Caco-2 (cell line): ENCODE data around the gene BRD4. TPM values are rescaled to one million over a fixed set of nuclear protein-coding genes. Genes with fewer than 3 reads are reported as not detected.

Experiments
- BruUV-seq: library from RNA; stranded (reverse); fragments of 400-500 nt; replicated peaks from 2 replicates; lab custom pipeline; 2021; lab: Mats Ljungman, UMichigan
- CTCF ChIA-PET: fragments of 300-600 bp; sonication (Branson Sonifier 250); formaldehyde crosslinking; loops from one replicate; lab custom pipeline; 2022; ENCODE audit warnings: antibody characterized with exemption; lab: Charles Lee
- POLR2A ChIA-PET: fragments of 300-600 bp; sonication (Branson Sonifier 250); formaldehyde crosslinking; loops from one replicate; lab custom pipeline; 2022; ENCODE audit warnings: antibody characterized with exemption; lab: Charles Lee
- DNase-seq, 2 experiments: peaks; one replicate each; pipeline versions ENCODE4 v3.0.0 to v3.0.0-alpha.2; 2020 to 2022
- H3K27me3 ChIP-seq: replicated peaks from 2 replicates; pipeline ENCODE4 v1.6.0; 2011; ENCODE audit warnings: low read length; ENCODE audit not compliant: control insufficient read depth, insufficient read depth
- H3K36me3 ChIP-seq: 2 replicates; pipeline ENCODE4 v1.5.1; 2011; ENCODE audit warnings: low read length; ENCODE audit not compliant: control insufficient read depth, insufficient read depth
- H3K4me1 ChIP-seq: fragments of 250-450 bp; sonication (Bioruptor Pico); 2 replicates; pipeline ENCODE4 v1.5.1; 2020; ENCODE audit warnings: mild to moderate bottlenecking
- H3K4me3 ChIP-seq: 2 replicates; pipeline ENCODE4 v1.5.1; 2011; ENCODE audit warnings: low read depth, mild to moderate bottlenecking, control low read depth, low read length
- H3K9me3 ChIP-seq: fragments of 250-450 bp; sonication (Bioruptor Pico); 2 replicates; pipeline ENCODE4 v1.5.1; 2020; ENCODE audit warnings: mild to moderate bottlenecking, moderate library complexity
- H3K27ac Mint-ChIP-seq: one replicate; pipeline ENCODE4 v1.8.0; 2022; ENCODE audit warnings: mixed read lengths; ENCODE audit not compliant: unreplicated experiment
- H3K27me3 Mint-ChIP-seq: one replicate; pipeline ENCODE4 v1.8.0; 2022; ENCODE audit warnings: mixed read lengths; ENCODE audit not compliant: insufficient read depth, unreplicated experiment
- H3K36me3 Mint-ChIP-seq: one replicate; pipeline ENCODE4 v1.8.0; 2022; ENCODE audit warnings: mild to moderate bottlenecking, mixed read lengths; ENCODE audit not compliant: insufficient read depth, unreplicated experiment
- H3K4me1 Mint-ChIP-seq: one replicate; pipeline ENCODE4 v1.8.0; 2022; ENCODE audit warnings: low read depth, mixed read lengths; ENCODE audit not compliant: unreplicated experiment
- H3K4me3 Mint-ChIP-seq: one replicate; pipeline ENCODE4 v1.8.0; 2022; ENCODE audit warnings: mild to moderate bottlenecking, moderate library complexity, mixed read lengths; ENCODE audit not compliant: unreplicated experiment
- H3K9me3 Mint-ChIP-seq: one replicate; pipeline ENCODE4 v1.8.0; 2022; ENCODE audit warnings: mixed read lengths; ENCODE audit not compliant: unreplicated experiment
- intact Hi-C: fragments of 100-400 bp; cut with micrococcal nuclease; formaldehyde crosslinking; loops from one replicate; pipeline ENCODE4 v1.10.0; 2022; ENCODE audit not compliant: unreplicated experiment
- total RNA-seq: library from RNA; stranded (reverse); gene quantifications from 2 replicates; pipeline ENCODE4 v1.2.3, GENCODE V29; 2022
- TF ChIP-seq, protein P1 (sequence below), 2 experiments: fragments of 200-600 bp in 1 of 2; IDR thresholded peaks; 1 replicate in 1 of 2; 2 replicates in 1 of 2; pipeline versions ENCODE4 v1.5.1 to v1.8.0; 2011 to 2022; ENCODE audit warnings: antibody characterized with exemption in 1 of 2, control low read depth in 1 of 2, inconsistent platforms in 1 of 2, low read depth in 1 of 2, low read length in 1 of 2, mild to moderate bottlenecking in 1 of 2, moderate library complexity in 1 of 2; ENCODE audit not compliant: insufficient read depth in 1 of 2, severe bottlenecking in 1 of 2, unreplicated experiment in 1 of 2

Gene BRD4
- total RNA-seq, 1 experiment from 2014 or later = 170 TPM

DNA sequence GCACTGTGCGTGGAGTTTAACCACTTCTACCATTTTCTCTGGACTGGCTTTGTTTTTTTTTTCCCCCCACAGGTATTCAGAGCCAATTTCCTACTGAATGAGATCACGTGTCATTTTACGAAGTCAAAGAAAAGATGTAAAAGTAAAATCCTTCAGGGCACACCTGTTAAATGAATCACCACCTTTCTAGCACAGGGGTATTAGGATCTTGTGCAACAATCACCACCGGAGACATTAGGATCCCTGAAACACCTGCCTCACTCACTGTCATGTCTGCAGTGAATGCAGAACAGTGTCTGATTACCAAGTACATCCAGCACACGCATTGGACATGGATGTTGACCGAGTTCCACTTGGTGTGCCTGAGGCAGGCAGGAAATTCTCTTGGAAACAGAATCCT is 17.2 kb downstream of the BRD4 start:
- H3K9me3 ChIP-seq = no peaks in the 10 kb centered on the region
- no peaks in the 10 kb centered on the region for H3K27me3 ChIP-seq
- ChIA-PET CTCF (no interaction called here), POLR2A (interaction anchor here (0.7 kb wide), 1 partner anchor 17 kb away, joined by 4 read pairs; no protein-coding TSS in a partner anchor)
- H3K36me3 Mint-ChIP-seq = peaks cover 19% of the 10 kb centered on the region
- H3K27ac Mint-ChIP-seq = peak overlapping the region; percentile 45
- H3K9me3 Mint-ChIP-seq = no peaks in the 10 kb centered on the region
- H3K4me1 Mint-ChIP-seq = peaks cover 33% of the 10 kb centered on the region
- H3K4me3 Mint-ChIP-seq = no peak overlapping the region
- TF ChIP-seq, protein P1, sequence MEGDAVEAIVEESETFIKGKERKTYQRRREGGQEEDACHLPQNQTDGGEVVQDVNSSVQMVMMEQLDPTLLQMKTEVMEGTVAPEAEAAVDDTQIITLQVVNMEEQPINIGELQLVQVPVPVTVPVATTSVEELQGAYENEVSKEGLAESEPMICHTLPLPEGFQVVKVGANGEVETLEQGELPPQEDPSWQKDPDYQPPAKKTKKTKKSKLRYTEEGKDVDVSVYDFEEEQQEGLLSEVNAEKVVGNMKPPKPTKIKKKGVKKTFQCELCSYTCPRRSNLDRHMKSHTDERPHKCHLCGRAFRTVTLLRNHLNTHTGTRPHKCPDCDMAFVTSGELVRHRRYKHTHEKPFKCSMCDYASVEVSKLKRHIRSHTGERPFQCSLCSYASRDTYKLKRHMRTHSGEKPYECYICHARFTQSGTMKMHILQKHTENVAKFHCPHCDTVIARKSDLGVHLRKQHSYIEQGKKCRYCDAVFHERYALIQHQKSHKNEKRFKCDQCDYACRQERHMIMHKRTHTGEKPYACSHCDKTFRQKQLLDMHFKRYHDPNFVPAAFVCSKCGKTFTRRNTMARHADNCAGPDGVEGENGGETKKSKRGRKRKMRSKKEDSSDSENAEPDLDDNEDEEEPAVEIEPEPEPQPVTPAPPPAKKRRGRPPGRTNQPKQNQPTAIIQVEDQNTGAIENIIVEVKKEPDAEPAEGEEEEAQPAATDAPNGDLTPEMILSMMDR (IDR thresholded peaks at IDR 0.05; ENCODE audit: insufficient read depth in 1 of 2, low read depth in 1 of 2, low read length in 1 of 2, severe bottlenecking in 1 of 2, unreplicated experiment in 1 of 2) = no peak
- no peak overlapping the region for H3K4me3 ChIP-seq
- intact Hi-C loops = no loop called here
- no peaks in the 10 kb centered on the region for H3K27me3 Mint-ChIP-seq
- no peaks in the 10 kb centered on the region for H3K36me3 ChIP-seq
- peaks cover 20% of the 10 kb centered on the region for H3K4me1 ChIP-seq
- no TSS peak for BruUV-seq
- no peak for DNase-seq

DNA sequence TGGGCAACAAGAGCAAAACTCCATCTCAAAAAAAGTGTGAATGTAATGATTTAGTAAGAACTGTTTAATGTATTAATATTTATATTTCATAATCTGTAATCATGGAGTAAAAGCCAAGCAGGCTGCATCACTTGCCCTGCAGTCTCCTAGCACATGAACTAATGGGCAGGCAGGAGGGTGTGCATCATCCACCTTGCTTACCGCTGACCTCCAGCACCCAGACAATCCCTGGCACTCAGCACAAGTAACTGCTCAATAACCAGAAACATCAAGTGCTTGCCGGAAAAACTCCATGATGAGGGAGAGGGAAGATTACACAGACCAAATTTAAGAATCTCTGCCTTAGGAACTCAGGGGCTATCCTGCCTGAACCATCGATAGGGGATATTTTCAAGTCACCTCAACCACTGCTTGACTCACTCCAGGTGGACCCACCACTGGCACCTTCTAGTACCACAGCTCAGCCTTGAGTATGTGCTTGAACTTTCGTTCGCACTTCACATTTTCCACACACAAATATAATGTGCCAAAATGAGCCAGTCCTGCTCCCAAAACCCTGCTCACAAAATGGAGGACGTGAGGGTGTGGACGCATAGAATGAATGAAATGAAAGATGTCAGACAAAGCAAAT is 18.6 kb downstream of the BRD4 start:
- H3K4me3 ChIP-seq = no peak overlapping the region
- no peaks in the 10 kb centered on the region for H3K27me3 ChIP-seq
- H3K27ac Mint-ChIP-seq = peak overlapping the region; percentile 45
- ChIA-PET CTCF (no interaction called here), POLR2A (no interaction called here)
- H3K4me1 Mint-ChIP-seq = peaks cover 33% of the 10 kb centered on the region
- no peaks in the 10 kb centered on the region for H3K9me3 ChIP-seq
- intact Hi-C loops = no loop called here
- H3K36me3 Mint-ChIP-seq = peaks cover 26% of the 10 kb centered on the region
- TF ChIP-seq, protein P1 (IDR thresholded peaks at IDR 0.05; ENCODE audit: insufficient read depth in 1 of 2, low read depth in 1 of 2, low read length in 1 of 2, severe bottlenecking in 1 of 2, unreplicated experiment in 1 of 2) = no peak
- peaks cover 20% of the 10 kb centered on the region for H3K4me1 ChIP-seq
- no peaks in the 10 kb centered on the region for H3K9me3 Mint-ChIP-seq
- DNase-seq = no peak
- no peaks in the 10 kb centered on the region for H3K27me3 Mint-ChIP-seq
- no peak overlapping the region for H3K4me3 Mint-ChIP-seq
- BruUV-seq = no TSS peak
- H3K36me3 ChIP-seq = no peaks in the 10 kb centered on the region

DNA sequence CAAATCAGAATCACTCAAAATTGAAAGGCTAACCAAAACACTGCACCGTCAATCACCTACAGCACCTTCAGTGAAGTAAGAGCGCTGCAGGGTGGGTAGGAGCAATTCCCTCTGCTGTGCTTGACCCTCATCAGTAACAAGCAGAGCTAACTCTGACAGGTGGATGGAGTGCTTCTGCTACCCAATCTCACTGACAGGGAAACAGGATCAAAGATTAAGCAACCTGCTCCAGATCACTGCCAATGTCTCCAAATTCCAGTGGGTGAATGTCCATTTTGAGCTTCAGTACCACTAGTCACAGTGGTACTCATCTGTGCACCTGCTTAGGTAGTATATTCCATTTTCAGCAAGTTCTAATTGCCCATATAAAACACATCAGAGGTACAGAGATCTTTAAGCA is 25.2 kb downstream of the BRD4 start:
- no peaks in the 10 kb centered on the region for H3K27me3 ChIP-seq
- TF ChIP-seq, protein P1 (IDR thresholded peaks at IDR 0.05; ENCODE audit: insufficient read depth in 1 of 2, low read depth in 1 of 2, low read length in 1 of 2, severe bottlenecking in 1 of 2, unreplicated experiment in 1 of 2) = no peak
- H3K36me3 Mint-ChIP-seq = peaks cover 25% of the 10 kb centered on the region
- no peaks in the 10 kb centered on the region for H3K9me3 Mint-ChIP-seq
- H3K36me3 ChIP-seq = no peaks in the 10 kb centered on the region
- DNase-seq = no peak
- ChIA-PET POLR2A (no interaction called here), CTCF (no interaction called here)
- no peaks in the 10 kb centered on the region for H3K9me3 ChIP-seq
- no TSS peak for BruUV-seq
- H3K27me3 Mint-ChIP-seq = no peaks in the 10 kb centered on the region
- no peak overlapping the region for H3K4me3 Mint-ChIP-seq
- no peaks in the 10 kb centered on the region; the same call in 1 of the 2 replicates for H3K4me1 ChIP-seq
- no peak overlapping the region for H3K27ac Mint-ChIP-seq
- intact Hi-C loops = no loop called here
- H3K4me3 ChIP-seq = no peak overlapping the region
- H3K4me1 Mint-ChIP-seq = peaks cover 16% of the 10 kb centered on the region
